Testis (tissue), 2 donors: Measurements from ENCODE around the gene KLHDC9.

Source experiments
- POLR2A ChIP-seq: fragments of 450-650 bp; IDR thresholded peaks from one replicate; pipeline ENCODE4 v1.6.1; 2017; ENCODE audit warnings: antibody characterized with exemption, mild to moderate bottlenecking, moderate library complexity
- TF ChIP-seq, protein P1 (sequence below), 3 experiments: fragments of 450-650 bp in 2 of 3; fragments of 200-600 bp in 1 of 3; sonication (generic) in 1 of 3; IDR thresholded peaks; one replicate each; pipeline ENCODE4 v1.5.1; 2016 to 2019; ENCODE audit warnings: antibody characterized with exemption in 3 of 3, mild to moderate bottlenecking in 2 of 3, moderate library complexity in 1 of 3

DNA sequence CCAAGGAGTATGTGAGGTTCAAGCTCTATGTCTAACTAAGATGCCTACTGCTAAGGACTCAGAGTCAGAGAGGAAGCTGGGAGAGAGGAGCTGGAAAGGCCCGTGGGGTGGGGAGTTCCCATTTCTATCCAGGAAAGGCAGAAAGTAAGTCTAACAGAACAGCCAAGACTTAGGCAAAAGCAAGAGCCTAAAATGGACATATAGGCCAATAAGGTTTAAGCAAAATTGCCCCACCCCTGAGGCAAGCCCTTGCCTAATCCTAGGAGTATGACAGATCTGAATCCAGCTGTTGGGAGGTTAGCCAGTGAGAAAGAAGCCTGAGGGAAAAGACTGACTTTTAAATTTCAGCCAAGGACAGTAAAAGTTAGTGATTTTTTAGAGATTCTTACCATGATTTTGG, 1.6 kb upstream of the KLHDC9 start:
- TF ChIP-seq POLR2A: no peak
- TF ChIP-seq, protein P1, sequence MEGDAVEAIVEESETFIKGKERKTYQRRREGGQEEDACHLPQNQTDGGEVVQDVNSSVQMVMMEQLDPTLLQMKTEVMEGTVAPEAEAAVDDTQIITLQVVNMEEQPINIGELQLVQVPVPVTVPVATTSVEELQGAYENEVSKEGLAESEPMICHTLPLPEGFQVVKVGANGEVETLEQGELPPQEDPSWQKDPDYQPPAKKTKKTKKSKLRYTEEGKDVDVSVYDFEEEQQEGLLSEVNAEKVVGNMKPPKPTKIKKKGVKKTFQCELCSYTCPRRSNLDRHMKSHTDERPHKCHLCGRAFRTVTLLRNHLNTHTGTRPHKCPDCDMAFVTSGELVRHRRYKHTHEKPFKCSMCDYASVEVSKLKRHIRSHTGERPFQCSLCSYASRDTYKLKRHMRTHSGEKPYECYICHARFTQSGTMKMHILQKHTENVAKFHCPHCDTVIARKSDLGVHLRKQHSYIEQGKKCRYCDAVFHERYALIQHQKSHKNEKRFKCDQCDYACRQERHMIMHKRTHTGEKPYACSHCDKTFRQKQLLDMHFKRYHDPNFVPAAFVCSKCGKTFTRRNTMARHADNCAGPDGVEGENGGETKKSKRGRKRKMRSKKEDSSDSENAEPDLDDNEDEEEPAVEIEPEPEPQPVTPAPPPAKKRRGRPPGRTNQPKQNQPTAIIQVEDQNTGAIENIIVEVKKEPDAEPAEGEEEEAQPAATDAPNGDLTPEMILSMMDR (IDR thresholded peaks at IDR 0.05): no peak
